ENCODE data around the gene BRPF3.

Gene BRPF3

GRCh38 chr6:36249536-36249935, 53.0 kb downstream of the BRPF3 start:
- no peak for DNase-seq
- Mint-ChIP-seq H3K4me3 (no peak overlapping the region), H3K9me3 (no peaks in the 10 kb centered on the region), H3K27me3 (peaks cover 19% of the 10 kb centered on the region), H3K27ac (no peak overlapping the region), H3K4me1 (peaks cover 9% of the 10 kb centered on the region), H3K36me3 (no peaks in the 10 kb centered on the region)
- CTCF ChIA-PET: interaction anchor here (0.8 kb wide), 1 partner anchor 54 kb away, joined by 3 read pairs; no protein-coding TSS in a partner anchor

- Mint-ChIP-seq H3K4me3 (no peak overlapping the region), H3K27me3 (peaks cover 7% of the 10 kb centered on the region), H3K36me3 (no peaks in the 10 kb centered on the region), H3K4me1 (no peaks in the 10 kb centered on the region), H3K27ac (no peak overlapping the region), H3K9me3 (no peaks in the 10 kb centered on the region)
- no peak for DNase-seq
- CTCF ChIA-PET: no interaction called here
Observed at GRCh38 chr6:36252005-36252404, 55.5 kb downstream of the BRPF3 start.

GRCh38 chr6:36263390-36264000, 67.0 kb downstream of the BRPF3 start:
- CTCF ChIA-PET: interaction anchor here (0.7 kb wide), 1 partner anchor 39 kb away, joined by 3 read pairs; no protein-coding TSS in a partner anchor
- Mint-ChIP-seq H3K4me3 (no peak overlapping the region), H3K4me1 (no peaks in the 10 kb centered on the region), H3K9me3 (peaks cover 4% of the 10 kb centered on the region), H3K27me3 (peaks cover 22% of the 10 kb centered on the region), H3K36me3 (no peaks in the 10 kb centered on the region), H3K27ac (no peak overlapping the region)
- DNase-seq: no peak

- no peaks in the 10 kb centered on the region for H3K4me1 Mint-ChIP-seq
- no peak for DNase-seq
- peaks cover 38% of the 10 kb centered on the region for H3K27me3 Mint-ChIP-seq
- no peak overlapping the region for H3K27ac Mint-ChIP-seq
- peaks cover 4% of the 10 kb centered on the region for H3K9me3 Mint-ChIP-seq
- no peaks in the 10 kb centered on the region for H3K36me3 Mint-ChIP-seq
- CTCF ChIA-PET: no interaction called here
- H3K4me3 Mint-ChIP-seq: no peak overlapping the region
Observed at GRCh38 chr6:36265744-36266143, 69.2 kb downstream of the BRPF3 start.

- H3K27me3 Mint-ChIP-seq: peaks cover 40% of the 10 kb centered on the region
- H3K27ac Mint-ChIP-seq: no peak overlapping the region
- CTCF ChIA-PET: no interaction called here
- H3K9me3 Mint-ChIP-seq: peaks cover 4% of the 10 kb centered on the region
- no peak for DNase-seq
- H3K36me3 Mint-ChIP-seq: no peaks in the 10 kb centered on the region
- no peaks in the 10 kb centered on the region for H3K4me1 Mint-ChIP-seq
- no peak overlapping the region for H3K4me3 Mint-ChIP-seq
Observed at GRCh38 chr6:36266913-36267644, 70.5 kb downstream of the BRPF3 start.

- H3K36me3 Mint-ChIP-seq: no peaks in the 10 kb centered on the region
- no peaks in the 10 kb centered on the region for H3K4me1 Mint-ChIP-seq
- no peak overlapping the region for H3K4me3 Mint-ChIP-seq
- peaks cover 43% of the 10 kb centered on the region for H3K27me3 Mint-ChIP-seq
- H3K27ac Mint-ChIP-seq: no peak overlapping the region
- CTCF ChIA-PET: interaction anchor here (0.7 kb wide), 1 partner anchor 34 kb away, joined by 3 read pairs; no protein-coding TSS in a partner anchor
- peaks cover 4% of the 10 kb centered on the region for H3K9me3 Mint-ChIP-seq
- DNase-seq: no peak
Observed at GRCh38 chr6:36267731-36268477, 71.4 kb downstream of the BRPF3 start.

GRCh38 chr6:36268478-36269275, 72.1 kb downstream of the BRPF3 start:
- H3K4me1 Mint-ChIP-seq: no peaks in the 10 kb centered on the region
- no peak for DNase-seq
- CTCF ChIA-PET: interaction anchor here (0.7 kb wide), 1 partner anchor 33 kb away, joined by 3 read pairs; no protein-coding TSS in a partner anchor
- H3K27me3 Mint-ChIP-seq: peaks cover 48% of the 10 kb centered on the region
- peaks cover 4% of the 10 kb centered on the region for H3K9me3 Mint-ChIP-seq
- no peak overlapping the region for H3K4me3 Mint-ChIP-seq
- no peaks in the 10 kb centered on the region for H3K36me3 Mint-ChIP-seq
- no peak overlapping the region for H3K27ac Mint-ChIP-seq

GRCh38 chr6:36269834-36270705, 73.5 kb downstream of the BRPF3 start, which contains the start of gene PNPLA1:
Gene PNPLA1 (plus strand): TSS chr6:36270060. CDS start chr6:36270460, 400 bp downstream.
- H3K27me3 Mint-ChIP-seq: peaks cover 47% of the 10 kb centered on the region
- CTCF ChIA-PET: no interaction called here
- H3K36me3 Mint-ChIP-seq: no peaks in the 10 kb centered on the region

GRCh38 chr6:36272234-36272633, 75.7 kb downstream of the BRPF3 start:
- Mint-ChIP-seq H3K4me3 (no peak overlapping the region), H3K4me1 (no peaks in the 10 kb centered on the region), H3K27me3 (peaks cover 56% of the 10 kb centered on the region), H3K27ac (no peak overlapping the region), H3K9me3 (no peaks in the 10 kb centered on the region), H3K36me3 (no peaks in the 10 kb centered on the region)
- CTCF ChIA-PET: no interaction called here
- DNase-seq: no peak

More at GRCh38 chr6:36269834-36270705, 73.5 kb downstream of the BRPF3 start, which contains the start of gene PNPLA1:
- no peak within 1 kb of the TSS for H3K4me3 Mint-ChIP-seq
- H3K9me3 Mint-ChIP-seq: peaks cover 4% of the 10 kb centered on the region
- no peak within 1 kb of the TSS for H3K27ac Mint-ChIP-seq
- DNase-seq: no peak
- H3K4me1 Mint-ChIP-seq: no peaks in the 10 kb centered on the region

- DNase-seq: no peak
- H3K9me3 Mint-ChIP-seq: no peaks in the 10 kb centered on the region
- CTCF ChIA-PET: no interaction called here
- H3K4me1 Mint-ChIP-seq: no peaks in the 10 kb centered on the region
- H3K27ac Mint-ChIP-seq: no peak overlapping the region
- H3K27me3 Mint-ChIP-seq: peaks cover 55% of the 10 kb centered on the region
- H3K4me3 Mint-ChIP-seq: no peak overlapping the region
- H3K36me3 Mint-ChIP-seq: no peaks in the 10 kb centered on the region
Observed at GRCh38 chr6:36273067-36273466, 76.5 kb downstream of the BRPF3 start.

- Mint-ChIP-seq H3K36me3 (no peaks in the 10 kb centered on the region), H3K27ac (no peak overlapping the region), H3K9me3 (no peaks in the 10 kb centered on the region), H3K4me1 (no peaks in the 10 kb centered on the region), H3K4me3 (no peak overlapping the region), H3K27me3 (peaks cover 55% of the 10 kb centered on the region)
- no peak for DNase-seq
- CTCF ChIA-PET: no interaction called here
Observed at GRCh38 chr6:36273802-36274514, 77.4 kb downstream of the BRPF3 start.

GRCh38 chr6:36276581-36277536, 80.3 kb downstream of the BRPF3 start:
- CTCF ChIA-PET: interaction anchor here (1.5 kb wide), 1 partner anchor 25 kb away, joined by 6 read pairs; no protein-coding TSS in a partner anchor
- Mint-ChIP-seq H3K4me1 (no peaks in the 10 kb centered on the region), H3K27me3 (peaks cover 56% of the 10 kb centered on the region), H3K9me3 (no peaks in the 10 kb centered on the region), H3K36me3 (no peaks in the 10 kb centered on the region), H3K4me3 (no peak overlapping the region), H3K27ac (no peak overlapping the region)
- DNase-seq: no peak

Measured in activated naive CD4-positive, alpha-beta T cell treated with anti-CD3 and anti-CD28 coated beads, Interleukin-2, amount 10 ng/mL, durations not matched to agents 7 days and 5 days (primary cell).